ENCODE results near the gene LIMS1.
A peak's percentile ranks its signal among the peaks of the same experiment; 100 is the strongest.

Gene LIMS1

GRCh38 chr2:108616318-108616717 is 82.0 kb downstream of the LIMS1 start:
- DNase-seq, result no peak

GRCh38 chr2:108616751-108617161 is 82.5 kb downstream of the LIMS1 start:
- DNase-seq, result peak; percentile 29 to 65

- DNase-seq, result no peak
Observed at GRCh38 chr2:108617617-108618016, 83.3 kb downstream of the LIMS1 start.

GRCh38 chr2:108619925-108620620 is 85.8 kb downstream of the LIMS1 start:
- no peak for DNase-seq

GRCh38 chr2:108620656-108621055 is 86.4 kb downstream of the LIMS1 start:
- no peak for DNase-seq

- peak in 1 of 2 experiments; percentile 16 for DNase-seq
Observed at GRCh38 chr2:108621087-108621559, 86.9 kb downstream of the LIMS1 start.

- DNase-seq, result no peak
Observed at GRCh38 chr2:108621687-108622681, 87.7 kb downstream of the LIMS1 start.

GRCh38 chr2:108623616-108624015 is 89.3 kb downstream of the LIMS1 start:
- no peak for DNase-seq

GRCh38 chr2:108625186-108625827 is 91.0 kb downstream of the LIMS1 start:
- DNase-seq, result no peak

- DNase-seq, result no peak
Observed at GRCh38 chr2:108625828-108626195, 91.5 kb downstream of the LIMS1 start.

GRCh38 chr2:108626995-108627394 is 92.7 kb downstream of the LIMS1 start:
- DNase-seq, result no peak

- DNase-seq, result no peak
Observed at GRCh38 chr2:108627911-108628567, 93.8 kb downstream of the LIMS1 start.

GRCh38 chr2:108628936-108629335 is 94.7 kb downstream of the LIMS1 start:
- DNase-seq, result no peak

GRCh38 chr2:108629417-108629816 is 95.1 kb downstream of the LIMS1 start:
- DNase-seq, result no peak

GRCh38 chr2:108630567-108631405 is 96.5 kb downstream of the LIMS1 start:
- no peak for DNase-seq

GRCh38 chr2:108632332-108633160 is 98.3 kb downstream of the LIMS1 start:
- DNase-seq, result no peak

- DNase-seq, result no peak
Observed at GRCh38 chr2:108633409-108633808, 99.1 kb downstream of the LIMS1 start.

GRCh38 chr2:108634011-108634410 is 99.7 kb downstream of the LIMS1 start:
- no peak for DNase-seq

GRCh38 chr2:108634576-108635160 is 100.4 kb downstream of the LIMS1 start:
- DNase-seq, result no peak

- no peak for DNase-seq
Observed at GRCh38 chr2:108635630-108636354, 101.5 kb downstream of the LIMS1 start.
